A172 (cell line): ENCODE results near the gene MRPS18A. TPM values are rescaled to one million over a fixed set of nuclear protein-coding genes. Genes with fewer than 3 reads are reported as not detected.

Experiments used
- DNase-seq: peaks from one replicate; pipeline ENCODE4 v3.0.0-alpha.2; 2015; ENCODE audit warnings: low spot score
- total RNA-seq: library from RNA; depleted of rRNA; stranded (reverse); fragments of >200 nt; shearing (Covaris generic); gene quantifications from 2 replicates; pipeline ENCODE4 v1.2.3, GENCODE V29; 2014

MRPS18A gene
- total RNA-seq, 1 experiment from 2014 or later: 84.5 TPM

- DNase-seq: no peak
Observed at GRCh38 chr6:43698584-43699349, 11.2 kb upstream of the MRPS18A start.

DNA sequence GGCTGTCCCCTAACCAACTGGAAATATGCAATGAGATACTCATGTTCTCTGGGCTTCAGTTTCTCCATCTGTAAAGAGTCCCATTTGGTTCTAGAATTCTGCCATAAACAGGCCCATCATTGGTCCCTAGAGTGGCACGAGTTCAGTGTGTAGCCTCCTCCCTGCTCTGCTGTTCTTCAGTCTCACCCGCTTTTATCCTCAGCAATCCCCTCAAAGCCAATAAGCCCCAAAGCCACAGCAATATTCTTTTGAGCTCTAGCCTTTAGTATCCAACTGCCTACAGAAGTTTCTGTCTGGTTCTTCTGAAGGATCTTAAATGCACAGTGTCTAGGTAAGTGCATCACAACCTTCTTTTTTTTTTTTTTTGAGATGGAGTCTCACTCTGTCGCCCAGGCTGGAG is 9.8 kb upstream of the MRPS18A start:
- no peak for DNase-seq

DNA sequence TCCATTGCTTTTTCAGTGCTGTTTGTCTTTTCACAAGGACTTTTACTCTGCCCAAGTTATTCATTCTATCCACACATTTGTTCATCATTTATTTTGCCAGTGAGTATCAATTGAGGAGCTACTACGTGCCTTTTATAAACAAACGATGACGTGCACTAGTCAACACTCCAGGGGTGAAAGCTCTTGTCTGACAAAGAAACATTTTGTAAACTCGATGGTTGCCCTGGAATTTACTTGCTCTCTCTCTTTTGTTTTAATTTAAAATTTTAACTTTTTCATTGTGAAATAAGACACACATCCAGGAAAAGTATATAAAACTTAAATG is 8.3 kb upstream of the MRPS18A start:
- no peak for DNase-seq

DNA sequence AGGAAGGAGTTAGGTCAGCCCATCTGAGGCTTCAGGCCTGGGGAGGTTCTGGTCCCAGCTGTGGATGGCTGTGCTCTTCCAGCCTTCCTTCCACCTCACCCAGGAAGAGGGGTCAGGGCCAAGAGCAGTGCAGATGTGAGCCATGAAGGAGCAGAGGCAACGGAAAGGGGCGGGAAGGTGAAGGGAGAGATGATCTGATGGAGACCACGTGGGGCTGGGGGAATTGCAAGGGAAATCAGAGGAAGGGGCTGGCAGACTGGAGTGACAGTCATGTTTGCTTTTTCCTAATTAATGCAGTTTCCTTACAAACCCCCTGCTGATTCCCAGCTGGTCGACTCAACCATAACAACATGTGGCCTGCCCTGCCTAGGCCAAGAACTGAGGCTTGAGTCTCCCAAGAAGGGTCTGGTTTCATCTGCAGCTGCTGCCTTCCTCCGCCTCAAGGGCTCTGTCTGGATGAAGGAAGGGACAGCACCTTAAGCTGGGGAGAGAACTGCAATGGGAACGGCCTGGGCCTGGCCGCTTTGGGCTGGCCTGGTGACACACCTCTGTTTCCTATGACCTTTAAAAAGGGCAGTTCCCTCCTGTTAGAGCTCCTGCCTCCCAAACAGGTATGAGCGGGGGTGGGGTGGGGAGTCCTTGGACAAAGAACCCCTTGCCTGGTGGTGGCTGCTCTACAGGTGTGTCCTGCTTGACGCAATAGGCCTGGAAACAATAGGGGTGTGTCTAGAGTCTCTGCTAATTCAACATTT is 7.8 kb upstream of the MRPS18A start:
- DNase-seq: no peak

GRCh38 chr6:43689421-43689820 is 1.8 kb upstream of the MRPS18A start:
- DNase-seq: no peak

GRCh38 chr6:43687079-43687436 is 533 bp downstream of the MRPS18A start:
- no peak for DNase-seq

GRCh38 chr6:43683708-43684455 is 3.7 kb downstream of the MRPS18A start:
- no peak for DNase-seq

DNA sequence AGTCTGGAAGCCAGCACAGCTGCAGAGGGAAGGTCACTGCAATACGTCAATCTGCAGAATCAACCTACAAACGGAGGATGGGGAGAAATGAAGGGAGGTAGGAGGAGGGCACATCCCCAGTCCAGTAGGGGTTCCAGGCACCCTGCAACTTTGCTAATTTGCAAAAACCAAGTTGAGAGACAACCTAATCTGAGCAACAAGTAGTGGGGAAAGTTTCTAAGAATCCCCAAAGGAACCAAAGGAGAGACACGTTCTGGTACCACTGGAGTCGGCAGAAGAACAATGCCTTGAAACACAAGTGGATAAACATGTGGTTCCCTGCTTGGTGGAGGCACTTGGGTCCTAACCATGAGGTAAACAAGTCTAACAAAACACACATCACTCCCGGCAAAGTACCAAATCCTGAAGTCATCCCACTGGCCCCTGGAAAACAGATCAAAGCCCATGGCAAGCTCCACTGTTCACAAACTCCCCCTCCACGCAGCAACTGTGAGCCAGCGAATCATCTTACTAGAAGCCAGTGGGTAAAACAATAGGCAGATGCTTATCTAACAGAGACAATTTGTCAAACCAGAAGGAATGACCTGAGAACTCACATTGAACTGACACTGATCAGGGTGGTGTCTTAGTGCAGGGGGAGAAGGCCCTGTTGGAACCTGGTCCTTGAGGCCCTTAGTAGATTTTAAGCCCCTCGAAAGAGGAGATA is 4.7 kb downstream of the MRPS18A start:
- no peak for DNase-seq

- no peak for DNase-seq
Observed at GRCh38 chr6:43681303-43681702, 6.3 kb downstream of the MRPS18A start.

DNA sequence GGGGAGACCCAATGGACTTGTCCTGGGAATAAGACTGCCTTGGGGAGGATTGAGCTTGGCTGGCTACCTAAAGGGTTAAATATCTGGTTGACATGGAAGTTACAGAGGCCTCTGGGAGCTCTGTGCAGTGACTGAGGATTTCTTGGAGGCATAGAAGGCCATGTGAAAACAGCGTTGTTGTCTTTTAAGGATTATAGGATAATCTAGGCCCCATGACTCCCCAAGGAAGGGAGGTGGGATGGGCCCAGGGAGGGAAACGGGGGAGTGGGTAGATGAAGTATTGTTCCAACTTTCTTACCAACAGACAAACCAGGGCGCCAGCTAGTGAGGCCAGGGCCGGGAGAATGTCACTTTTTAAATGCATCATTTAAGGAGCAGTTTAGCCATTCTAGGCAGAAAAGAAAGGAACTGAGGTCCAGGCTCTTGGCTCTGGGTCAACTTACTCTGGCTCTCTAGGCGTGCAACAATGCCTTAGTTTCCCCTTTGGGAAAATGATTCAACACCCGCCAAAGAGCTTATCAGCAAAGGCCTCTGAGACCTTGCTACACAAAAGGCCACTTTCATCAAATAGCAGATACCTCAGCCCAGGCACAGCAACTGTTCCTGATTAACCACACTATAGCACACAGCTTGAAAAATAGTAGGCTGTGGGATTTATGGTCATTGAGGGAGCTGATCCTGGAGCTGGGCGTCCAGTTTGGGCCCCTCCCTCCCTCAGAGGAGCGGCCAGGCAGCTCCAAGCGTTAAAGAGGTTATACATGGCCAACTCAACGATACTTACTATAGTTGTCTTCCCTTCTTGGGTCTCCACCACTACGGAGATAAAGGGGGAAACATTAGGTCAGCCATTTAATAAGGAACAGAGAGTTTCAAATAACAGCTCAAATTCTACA is 7.0 kb downstream of the MRPS18A start:
- DNase-seq: no peak

GRCh38 chr6:43679057-43679456 is 8.5 kb downstream of the MRPS18A start:
- no peak for DNase-seq

- no peak for DNase-seq
Observed at GRCh38 chr6:43678341-43678740, 9.2 kb downstream of the MRPS18A start.

- DNase-seq: no peak
Observed at GRCh38 chr6:43677759-43678158, 9.8 kb downstream of the MRPS18A start.

DNA sequence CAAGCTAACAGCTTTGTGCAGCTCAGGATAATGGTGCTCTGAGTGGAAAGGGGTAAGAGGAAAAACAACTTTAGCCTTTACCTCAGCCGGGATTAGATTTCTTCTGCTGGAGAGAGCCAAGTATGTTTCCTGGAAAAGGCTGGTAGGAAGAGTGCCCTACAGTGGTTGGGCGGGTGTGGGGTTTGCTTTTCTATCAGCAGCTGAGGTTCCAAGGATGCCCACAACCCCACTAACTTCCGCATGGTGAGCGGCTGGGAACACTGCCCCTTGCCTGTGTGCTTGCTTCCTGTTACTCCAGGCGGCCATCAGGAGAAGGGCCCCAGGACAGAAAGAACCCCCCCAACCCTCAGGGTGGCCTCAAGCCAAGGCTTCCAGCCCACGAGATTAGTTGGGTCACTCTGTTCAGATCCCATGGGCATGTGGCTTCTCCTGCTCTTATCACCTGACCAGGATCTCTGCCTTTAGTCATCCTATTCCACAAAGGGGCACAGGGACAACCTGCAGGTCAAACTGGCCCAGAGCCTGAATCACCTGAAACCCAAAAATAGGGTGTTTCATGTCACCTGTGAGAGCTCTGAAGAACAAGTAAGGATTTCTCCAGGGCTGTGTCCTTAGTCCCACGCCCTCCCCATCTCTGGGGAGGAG is 10.5 kb downstream of the MRPS18A start:
- no peak for DNase-seq

- no peak for DNase-seq
Observed at GRCh38 chr6:43674921-43675320, 12.7 kb downstream of the MRPS18A start.

DNA sequence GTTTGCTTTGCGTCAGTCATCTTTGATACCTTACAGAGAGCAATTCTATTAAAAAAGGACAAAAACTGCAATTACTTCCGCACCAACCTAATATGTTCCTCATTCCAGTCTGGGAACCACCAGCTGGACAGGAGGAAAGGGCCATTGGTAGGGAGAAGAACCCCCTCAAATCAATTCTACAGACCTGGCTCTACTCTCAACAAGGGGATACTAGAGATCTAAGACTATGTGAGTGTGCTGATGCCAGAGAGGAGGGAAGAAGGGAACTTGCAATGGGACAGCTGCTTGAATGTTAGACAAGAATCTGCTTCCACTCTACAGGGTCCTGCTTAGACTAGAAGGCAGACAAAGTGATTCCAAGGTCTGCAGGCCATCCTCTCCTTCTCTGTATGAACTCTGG is 13.3 kb downstream of the MRPS18A start:
- DNase-seq: no peak

- DNase-seq: no peak
Observed at GRCh38 chr6:43673444-43674084, 14.0 kb downstream of the MRPS18A start.

DNA sequence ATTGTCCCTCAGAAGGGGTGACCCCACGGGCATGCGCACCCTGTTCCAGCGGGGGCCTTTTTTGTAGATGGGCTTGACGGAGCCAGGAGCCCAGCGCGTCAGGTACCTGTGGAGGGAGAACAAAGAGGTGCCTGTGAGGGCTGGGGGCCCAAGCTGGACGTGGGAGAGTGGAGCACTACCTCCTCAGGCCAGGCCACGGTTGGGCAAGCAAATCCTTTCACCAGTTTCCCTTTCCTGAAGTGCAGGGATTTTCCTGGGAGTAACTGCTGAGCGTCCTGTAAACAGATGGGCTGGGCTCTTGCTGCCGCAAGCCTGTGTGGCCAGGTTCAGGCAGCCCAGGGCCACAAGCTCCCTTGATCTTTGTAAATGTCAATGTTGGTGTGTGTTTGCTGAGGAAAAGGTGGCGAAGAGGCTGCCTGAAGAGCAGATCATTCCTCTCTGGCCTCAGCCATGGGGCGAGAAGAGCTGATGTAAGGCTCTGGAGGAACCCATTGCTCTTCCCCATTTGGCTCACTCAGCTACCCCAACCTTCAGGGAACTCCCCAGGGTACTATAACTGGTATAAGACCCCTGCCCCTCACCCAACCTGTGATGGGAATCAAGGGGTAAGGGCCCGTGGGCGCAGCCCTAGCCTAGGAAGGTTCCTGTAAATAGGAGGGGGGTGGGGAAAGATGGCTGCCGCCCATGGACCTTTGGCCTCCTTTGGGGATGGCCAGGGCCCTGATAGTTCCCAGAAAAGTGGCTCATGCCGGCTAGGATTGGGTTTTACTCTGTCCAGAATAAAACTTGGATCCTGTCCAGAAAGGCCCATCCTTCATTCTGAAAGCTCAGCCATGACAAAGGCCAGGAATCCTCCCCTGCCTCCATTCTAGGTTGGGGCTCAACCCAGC is 15.5 kb downstream of the MRPS18A start:
- no peak for DNase-seq
